Neural progenitor cell (in vitro differentiated cells): ENCODE results near the gene PLK5. TPM values are rescaled to one million over a fixed set of nuclear protein-coding genes. Genes with fewer than 3 reads are reported as not detected.
A peak's percentile ranks its signal among the peaks of the same experiment; 100 is the strongest.

Experiments
- DNase-seq: peaks from one replicate; pipeline ENCODE4 v3.0.0-alpha.2; 2016; ENCODE audit warnings: low spot score
- H2AFZ ChIP-seq: fragments of 200-600 bp; sonication (generic); replicated peaks from 2 replicates; pipeline ENCODE4 v1.6.1; 2016; ENCODE audit warnings: antibody characterized with exemption
- H3F3A ChIP-seq: fragments of 200-600 bp; sonication (generic); 2 replicates; pipeline ENCODE4 v1.6.1; 2016; ENCODE audit warnings: antibody characterized with exemption, low read depth
- H3K27ac ChIP-seq: fragments of 200-600 bp; sonication (generic); 2 replicates; pipeline ENCODE4 v1.5.1; 2016; ENCODE audit warnings: mild to moderate bottlenecking
- H3K27me3 ChIP-seq: fragments of 200-600 bp; sonication (generic); 2 replicates; pipeline ENCODE4 v1.6.1; 2016; ENCODE audit warnings: mild to moderate bottlenecking, moderate library complexity
- H3K36me3 ChIP-seq: fragments of 200-600 bp; sonication (generic); 2 replicates; pipeline ENCODE4 v1.5.1; 2016
- H3K4me1 ChIP-seq: fragments of 200-600 bp; sonication (generic); 2 replicates; pipeline ENCODE4 v1.6.1; 2016; ENCODE audit warnings: mixed run types
- H3K4me2 ChIP-seq: fragments of 200-600 bp; sonication (generic); 2 replicates; pipeline ENCODE4 v1.6.1; 2016
- H3K4me3 ChIP-seq: fragments of 200-600 bp; sonication (generic); 2 replicates; pipeline ENCODE4 v1.5.1; 2016
- H3K79me2 ChIP-seq: fragments of 200-600 bp; sonication (generic); 2 replicates; pipeline ENCODE4 v1.6.1; 2016; ENCODE audit warnings: low read depth
- H3K9ac ChIP-seq: fragments of 200-600 bp; sonication (generic); 2 replicates; pipeline ENCODE4 v1.6.1; 2016
- H3K9me3 ChIP-seq: fragments of 200-600 bp; sonication (generic); 2 replicates; pipeline ENCODE4 v1.5.1; 2016; ENCODE audit warnings: low read depth
- H4K20me1 ChIP-seq: fragments of 200-600 bp; sonication (generic); 2 replicates; pipeline ENCODE4 v1.6.1; 2016; ENCODE audit warnings: low read depth
- H3K27ac Mint-ChIP-seq: 3 replicates; pipeline ENCODE4 v1.8.0; 2021; ENCODE audit warnings: mixed read lengths
- H3K27me3 Mint-ChIP-seq: 2 replicates; pipeline ENCODE4 v1.8.0; 2022; ENCODE audit warnings: low read depth, mild to moderate bottlenecking, inconsistent platforms, moderate library complexity, mixed read lengths; ENCODE audit not compliant: insufficient read depth
- H3K36me3 Mint-ChIP-seq: 3 replicates; pipeline ENCODE4 v1.8.0; 2021; ENCODE audit warnings: mixed read lengths
- H3K4me1 Mint-ChIP-seq: 3 replicates; pipeline ENCODE4 v1.8.0; 2021; ENCODE audit warnings: mixed read lengths
- H3K4me3 Mint-ChIP-seq: 3 replicates; pipeline ENCODE4 v1.8.0; 2021; ENCODE audit warnings: mild to moderate bottlenecking, moderate library complexity, mixed read lengths
- H3K9me3 Mint-ChIP-seq: 3 replicates; pipeline ENCODE4 v1.8.0; 2020; ENCODE audit warnings: mixed read lengths
- CTCF ChIP-seq: fragments of 200-600 bp; sonication (generic); IDR thresholded peaks from 2 replicates; pipeline ENCODE4 v1.5.1; 2017; ENCODE audit warnings: antibody characterized with exemption, mild to moderate bottlenecking
- EZH2 ChIP-seq: fragments of 200-600 bp; sonication (generic); IDR thresholded peaks from 2 replicates; pipeline ENCODE4 v1.6.1; 2017; ENCODE audit warnings: antibody characterized with exemption, mild to moderate bottlenecking, moderate library complexity
- EZH2phosphoT487 ChIP-seq: fragments of 200-600 bp; sonication (generic); IDR thresholded peaks from 2 replicates; pipeline ENCODE4 v1.6.1; 2017; ENCODE audit warnings: antibody characterized with exemption
- total RNA-seq: library from RNA; depleted of rRNA; stranded (reverse); fragments of >200 nt; gene quantifications from 2 replicates; pipeline ENCODE4 v1.2.3, GENCODE V29; 2015; ENCODE audit warnings: low replicate concordance

Gene PLK5
- total RNA-seq, 1 donor from 2014 or later, result not detected

- peak within 1 kb of the TSS; percentile 76 for H3K4me3 ChIP-seq
- no peaks in the 10 kb centered on the region for H3K36me3 ChIP-seq
- no peak within 1 kb of the TSS for H3K27ac ChIP-seq
- peaks cover 48% of the 10 kb centered on the region for H4K20me1 ChIP-seq
- H2AFZ ChIP-seq, result peak within 1 kb of the TSS; percentile 99
- peak within 1 kb of the TSS; percentile 5 for H3K9ac ChIP-seq
- H3K9me3 Mint-ChIP-seq, result no peaks in the 10 kb centered on the region
- peak within 1 kb of the TSS; percentile 95 for H3K27ac Mint-ChIP-seq
- peaks cover 9% of the 10 kb centered on the region for H3K4me1 Mint-ChIP-seq
- peaks cover 13% of the 10 kb centered on the region for H3F3A ChIP-seq
- peaks cover 1% of the 10 kb centered on the region for H3K27me3 ChIP-seq
- H3K4me1 ChIP-seq, result peaks cover 7% of the 10 kb centered on the region
- peak within 1 kb of the TSS; percentile 98 for H3K4me3 Mint-ChIP-seq
- H3K4me2 ChIP-seq, result peak within 1 kb of the TSS; percentile 97
- H3K79me2 ChIP-seq, result peaks cover 29% of the 10 kb centered on the region
- TF ChIP-seq CTCF (no peak), EZH2phosphoT487 (no peak), EZH2 (peak; percentile 34)
- peaks cover 2% of the 10 kb centered on the region for H3K27me3 Mint-ChIP-seq
- DNase-seq, result peak; percentile 98
- no peaks in the 10 kb centered on the region for H3K36me3 Mint-ChIP-seq
- H3K9me3 ChIP-seq, result no peaks in the 10 kb centered on the region
These were observed 44.8 kb upstream of the PLK5 start, which contains the start of gene C19orf25 for GRCh38 chr19:1478934-1479707. Gene C19orf25 (minus strand): TSS chr19:1479215. CDS start chr19:1478903, 312 bp downstream.

GRCh38 chr19:1481224-1481892, 42.5 kb upstream of the PLK5 start:
- Histone ChIP-seq H3F3A (peaks cover 13% of the 10 kb centered on the region), H3K36me3 (no peaks in the 10 kb centered on the region), H3K27me3 (no peaks in the 10 kb centered on the region), H3K4me3 (no peak overlapping the region), H3K9me3 (no peaks in the 10 kb centered on the region), H3K9ac (no peak overlapping the region), H2AFZ (no peak overlapping the region), H3K79me2 (peaks cover 26% of the 10 kb centered on the region), H3K4me1 (peaks cover 7% of the 10 kb centered on the region), H4K20me1 (peaks cover 25% of the 10 kb centered on the region), H3K4me2 (no peak overlapping the region), H3K27ac (no peak overlapping the region)
- H3K27ac Mint-ChIP-seq, result peak overlapping the region; percentile 85
- no peak for TF ChIP-seq EZH2phosphoT487
- no peak for TF ChIP-seq CTCF
- TF ChIP-seq EZH2, result no peak
- DNase-seq, result no peak
- H3K4me1 Mint-ChIP-seq, result peaks cover 9% of the 10 kb centered on the region
- H3K27me3 Mint-ChIP-seq, result peaks cover 3% of the 10 kb centered on the region
- H3K9me3 Mint-ChIP-seq, result no peaks in the 10 kb centered on the region
- no peaks in the 10 kb centered on the region for H3K36me3 Mint-ChIP-seq
- H3K4me3 Mint-ChIP-seq, result no peak overlapping the region

GRCh38 chr19:1481893-1482360, 42.0 kb upstream of the PLK5 start:
- Mint-ChIP-seq H3K36me3 (no peaks in the 10 kb centered on the region), H3K4me3 (no peak overlapping the region), H3K27me3 (peaks cover 3% of the 10 kb centered on the region), H3K9me3 (no peaks in the 10 kb centered on the region), H3K4me1 (peaks cover 9% of the 10 kb centered on the region), H3K27ac (no peak overlapping the region)
- Histone ChIP-seq H3K36me3 (no peaks in the 10 kb centered on the region), H3K27ac (no peak overlapping the region), H2AFZ (no peak overlapping the region), H3K4me2 (no peak overlapping the region), H4K20me1 (peaks cover 20% of the 10 kb centered on the region), H3K79me2 (peaks cover 20% of the 10 kb centered on the region), H3K9me3 (no peaks in the 10 kb centered on the region), H3F3A (peaks cover 13% of the 10 kb centered on the region), H3K27me3 (no peaks in the 10 kb centered on the region), H3K4me3 (no peak overlapping the region), H3K4me1 (peaks cover 7% of the 10 kb centered on the region), H3K9ac (no peak overlapping the region)
- TF ChIP-seq EZH2phosphoT487 (no peak), CTCF (no peak), EZH2 (no peak)
- DNase-seq, result no peak
